ENCODE measurements around the gene DOC2B.
"Not testable (repeated sequence)": the region's sequence is repeated elsewhere in the genome, so short reads cannot be mapped to it uniquely, and the experiment has no call there.

GRCh38 chr17:136531-136930 lies 44.9 kb downstream of the DOC2B start:
- TF ChIP-seq CTCF (optimal IDR thresholded peaks at IDR 0.05 in 1 of 3, IDR thresholded peaks at IDR 0.05 in 1 of 3, conservative IDR thresholded peaks at IDR 0.05 in 1 of 3; ENCODE audit: extremely low read depth in 1 of 3, insufficient read depth in 2 of 3, low read length in 3 of 3), result peak in 1 of 3 experiments; percentile 33
- not testable (repeated sequence) for TF ChIP-seq EZH2 (IDR thresholded peaks at IDR 0.05; ENCODE audit: low read length)
